IPS-15b (cell line): ENCODE data around the gene SAMD5.

ENCODE experiments used
- H3K27me3 ChIP-seq: one replicate; pipeline ENCODE4 v1.6.1; 2013; ENCODE audit warnings: low read length; ENCODE audit not compliant: control insufficient read depth, insufficient read depth
- H3K36me3 ChIP-seq: one replicate; pipeline ENCODE4 v1.6.1; 2013; ENCODE audit warnings: low read length; ENCODE audit not compliant: control insufficient read depth, insufficient read depth
- H3K4me1 ChIP-seq: one replicate; pipeline ENCODE4 v1.6.1; 2013; ENCODE audit warnings: mild to moderate bottlenecking, low read length; ENCODE audit not compliant: control insufficient read depth, insufficient read depth
- H3K4me3 ChIP-seq: one replicate; pipeline ENCODE4 v1.5.1; 2013; ENCODE audit warnings: low read depth, low read length
- H3K9ac ChIP-seq: one replicate; pipeline ENCODE4 v1.6.1; 2013; ENCODE audit warnings: low read depth, mild to moderate bottlenecking, low read length
- H3K9me3 ChIP-seq: one replicate; pipeline ENCODE4 v1.6.1; 2013; ENCODE audit warnings: mild to moderate bottlenecking, low read length; ENCODE audit not compliant: control insufficient read depth, insufficient read depth

SAMD5 gene

DNA sequence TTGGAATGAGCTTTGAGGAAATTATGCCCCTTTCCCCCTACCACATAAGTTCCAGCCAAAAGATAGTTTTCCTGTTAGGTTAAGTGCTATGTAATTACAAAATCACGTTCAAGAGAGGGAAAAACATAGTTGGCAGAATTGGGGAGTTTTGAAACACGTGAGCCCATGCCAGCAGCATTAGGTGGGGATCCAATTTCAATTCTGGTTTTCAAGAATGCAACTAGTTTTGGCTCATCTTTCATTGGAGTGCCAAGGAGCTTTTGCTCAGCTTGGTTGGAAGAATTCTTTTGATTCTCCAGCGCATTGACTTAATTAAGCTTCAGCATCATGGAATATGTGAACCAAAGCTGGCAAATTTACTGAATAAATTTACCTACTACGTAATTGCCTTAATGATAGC lies 95.9 kb downstream of the SAMD5 start:
- Histone ChIP-seq H3K4me1 (no peaks in the 10 kb centered on the region), H3K36me3 (no peaks in the 10 kb centered on the region), H3K9me3 (no peaks in the 10 kb centered on the region), H3K27me3 (no peaks in the 10 kb centered on the region), H3K4me3 (no peak overlapping the region), H3K9ac (no peak overlapping the region)

DNA sequence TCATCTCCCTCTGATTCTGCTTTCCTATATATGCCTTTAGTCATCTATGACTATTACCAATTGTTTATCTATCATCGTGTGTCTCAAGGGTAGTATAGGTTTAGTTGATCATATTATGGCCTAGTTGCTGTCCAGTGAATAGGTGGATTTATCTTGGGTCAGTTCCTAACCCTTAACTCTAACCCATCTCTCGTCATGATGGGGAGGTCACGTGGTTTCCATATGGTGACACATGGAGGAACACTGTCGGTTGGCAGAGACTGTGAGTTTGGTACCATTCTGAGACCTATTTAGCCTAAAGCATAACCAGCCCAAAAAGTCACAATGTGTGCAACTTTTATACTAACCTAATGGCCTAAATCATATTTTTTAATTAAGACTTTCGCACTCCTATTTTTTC lies 103.5 kb downstream of the SAMD5 start:
- Histone ChIP-seq H3K27me3 (no peaks in the 10 kb centered on the region), H3K4me3 (no peak overlapping the region), H3K9me3 (no peaks in the 10 kb centered on the region), H3K4me1 (no peaks in the 10 kb centered on the region), H3K36me3 (no peaks in the 10 kb centered on the region), H3K9ac (no peak overlapping the region)

DNA sequence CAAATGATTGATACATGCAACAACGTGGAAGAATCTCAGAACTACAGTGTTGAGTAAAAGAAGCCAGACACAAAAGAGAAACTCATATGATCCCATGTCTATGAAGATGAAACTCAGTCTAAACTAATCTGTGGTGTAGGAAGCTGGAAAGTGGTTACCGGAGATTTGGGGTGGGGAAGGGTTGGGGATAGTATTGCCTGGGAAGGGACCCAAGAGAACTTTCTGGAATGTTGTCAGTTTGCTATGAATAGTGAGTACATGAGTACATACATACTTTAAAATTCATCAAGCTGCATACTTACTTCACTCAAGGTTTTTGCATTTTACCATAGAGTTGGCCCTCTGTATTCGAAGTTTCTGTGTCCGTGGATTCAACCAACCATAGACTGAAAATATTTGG lies 106.0 kb downstream of the SAMD5 start:
- Histone ChIP-seq H3K4me1 (no peaks in the 10 kb centered on the region), H3K9ac (no peak overlapping the region), H3K9me3 (no peaks in the 10 kb centered on the region), H3K4me3 (no peak overlapping the region), H3K36me3 (no peaks in the 10 kb centered on the region), H3K27me3 (no peaks in the 10 kb centered on the region)

DNA sequence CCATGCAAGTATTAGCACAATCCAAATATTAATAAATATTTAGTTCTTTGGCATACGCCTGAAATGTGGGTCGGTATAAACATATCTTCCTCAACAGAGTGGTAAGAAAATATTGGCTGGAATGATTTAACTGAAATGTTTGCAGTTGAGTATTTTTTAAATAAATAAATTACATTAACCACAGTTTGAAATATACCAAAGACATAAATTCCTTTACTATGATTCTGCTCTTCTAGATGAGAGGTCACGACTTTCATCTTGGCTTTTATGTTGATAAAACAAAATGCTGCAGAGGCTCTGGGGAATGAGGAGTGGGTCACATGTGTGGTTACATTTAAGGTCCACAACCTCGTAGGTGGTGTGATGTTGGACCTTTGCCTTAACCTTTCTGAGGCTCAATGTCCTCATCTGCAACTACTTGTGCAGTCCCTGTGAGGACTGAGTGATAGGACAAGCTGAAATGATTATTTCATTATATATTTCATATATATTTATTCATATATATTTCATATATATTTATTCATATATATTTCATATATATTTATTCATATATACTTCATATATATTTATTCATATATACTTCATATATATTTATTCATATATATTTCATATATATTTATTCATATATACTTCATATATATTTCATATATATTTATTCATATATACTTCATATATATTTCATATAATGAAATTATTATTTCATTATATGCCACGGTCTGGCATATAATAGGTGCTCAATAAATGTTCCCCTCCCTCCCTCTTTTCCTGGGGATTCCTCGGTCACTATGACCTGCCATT lies 107.4 kb downstream of the SAMD5 start:
- Histone ChIP-seq H3K27me3 (no peaks in the 10 kb centered on the region), H3K9ac (no peak overlapping the region), H3K9me3 (no peaks in the 10 kb centered on the region), H3K4me1 (no peaks in the 10 kb centered on the region), H3K36me3 (no peaks in the 10 kb centered on the region), H3K4me3 (no peak overlapping the region)

DNA sequence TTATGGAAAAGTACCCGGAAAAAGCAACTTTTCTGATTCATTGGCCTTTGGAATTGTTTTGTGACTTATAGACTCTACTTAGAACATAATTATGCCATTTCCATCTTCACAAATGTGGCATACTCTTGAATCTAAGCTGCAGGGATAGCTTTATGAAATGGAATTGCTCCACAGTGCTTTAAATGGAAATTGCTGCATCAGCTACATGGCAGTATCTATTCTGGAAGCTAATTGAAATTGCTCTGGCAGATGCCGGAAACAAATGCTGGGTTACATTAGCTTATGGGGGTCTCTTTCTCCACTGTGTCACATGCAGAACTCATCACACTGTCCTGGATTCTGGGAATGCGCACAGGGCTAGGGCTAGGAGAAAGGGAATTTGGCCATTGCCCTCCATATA lies 108.9 kb downstream of the SAMD5 start:
- H3K4me1 ChIP-seq: no peaks in the 10 kb centered on the region
- H3K36me3 ChIP-seq: no peaks in the 10 kb centered on the region
- H3K4me3 ChIP-seq: no peak overlapping the region
- H3K9ac ChIP-seq: no peak overlapping the region
- no peaks in the 10 kb centered on the region for H3K9me3 ChIP-seq
- no peaks in the 10 kb centered on the region for H3K27me3 ChIP-seq

DNA sequence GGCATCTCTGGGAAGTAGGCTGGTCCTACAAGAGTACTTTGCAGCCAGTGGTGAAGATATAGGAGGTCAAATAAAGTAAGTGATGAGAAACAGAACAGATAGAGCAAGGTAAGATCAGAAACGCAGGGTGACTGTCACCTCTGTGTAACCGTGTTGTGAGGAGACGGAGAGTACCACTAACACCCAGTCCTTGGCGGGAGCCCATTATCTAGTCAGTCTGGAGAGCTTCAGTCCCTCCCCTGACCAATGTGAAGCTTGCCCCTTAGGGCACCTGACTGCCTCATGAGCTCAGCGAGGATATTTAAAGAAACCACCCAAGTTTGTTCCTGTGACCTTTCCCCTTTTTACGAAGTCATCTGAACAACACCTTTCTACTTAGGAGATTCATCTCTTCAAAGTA lies 110.0 kb downstream of the SAMD5 start:
- Histone ChIP-seq H3K36me3 (no peaks in the 10 kb centered on the region), H3K9ac (no peak overlapping the region), H3K27me3 (no peaks in the 10 kb centered on the region), H3K4me1 (no peaks in the 10 kb centered on the region), H3K9me3 (no peaks in the 10 kb centered on the region), H3K4me3 (no peak overlapping the region)

DNA sequence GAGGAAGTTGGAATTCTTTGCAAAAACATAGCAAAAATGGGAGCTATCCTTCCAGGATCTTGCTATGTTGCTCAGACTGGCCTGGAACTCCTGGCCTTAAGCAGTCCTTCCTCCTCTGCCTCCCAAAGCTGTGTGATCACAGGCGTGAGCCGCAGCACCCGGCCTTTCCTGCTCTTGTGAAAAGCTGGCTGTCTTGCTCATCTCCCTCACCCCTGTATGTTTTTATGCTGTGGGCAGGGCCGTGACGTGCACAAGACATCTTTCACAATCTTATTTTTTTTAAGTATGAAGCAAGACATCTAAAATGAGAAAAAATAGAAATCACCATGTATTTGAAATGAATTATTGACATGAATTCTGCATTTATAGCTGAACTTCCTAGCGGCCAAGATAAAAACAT lies 110.4 kb downstream of the SAMD5 start:
- Histone ChIP-seq H3K4me3 (no peak overlapping the region), H3K27me3 (no peaks in the 10 kb centered on the region), H3K9ac (no peak overlapping the region), H3K9me3 (no peaks in the 10 kb centered on the region), H3K4me1 (no peaks in the 10 kb centered on the region), H3K36me3 (no peaks in the 10 kb centered on the region)
